T-helper 9 cell (primary cell): ENCODE measurements around the gene LSM14A.
"Not testable (repeated sequence)": the region's sequence is repeated elsewhere in the genome, so short reads cannot be mapped to it uniquely, and the experiment has no call there.

Source experiments
- DNase-seq: peaks from one replicate; pipeline ENCODE4 v3.0.0-alpha.2; 2020
- total RNA-seq, 2 donors: gene quantifications; one replicate each; lab custom pipeline; 2026; lab: John Stamatoyannopoulos, UW

Gene LSM14A
- 215 to 235 reads per million in 2 donors for total RNA-seq

GRCh38 chr19:34171877-34172660 lies at the start of gene LSM14A:
TSS of gene LSM14A (plus strand) at chr19:34172504. CDS start at chr19:34172643, 139 bp downstream.
- DNase-seq: peak; percentile 92

- no peak for DNase-seq
Measured at GRCh38 chr19:34124828-34125227, 47.5 kb upstream of the LSM14A start.

- no peak for DNase-seq
Measured at GRCh38 chr19:34126966-34127365, 45.3 kb upstream of the LSM14A start.

- no peak for DNase-seq
Measured at GRCh38 chr19:34127684-34128189, 44.6 kb upstream of the LSM14A start.

GRCh38 chr19:34128558-34129250 lies 43.6 kb upstream of the LSM14A start:
- no peak for DNase-seq

- no peak for DNase-seq
Measured at GRCh38 chr19:34131100-34131499, 41.2 kb upstream of the LSM14A start.

GRCh38 chr19:34132145-34132544 lies 40.2 kb upstream of the LSM14A start:
- not testable (repeated sequence) for DNase-seq

- not testable (repeated sequence) for DNase-seq
Measured at GRCh38 chr19:34132706-34133105, 39.6 kb upstream of the LSM14A start.

GRCh38 chr19:34134190-34135053 lies 37.9 kb upstream of the LSM14A start:
- peak; percentile 76 for DNase-seq

- no peak for DNase-seq
Measured at GRCh38 chr19:34135054-34135800, 37.1 kb upstream of the LSM14A start.

GRCh38 chr19:34135821-34136611 lies 36.3 kb upstream of the LSM14A start:
- no peak for DNase-seq

- DNase-seq: no peak
Measured at GRCh38 chr19:34141025-34141424, 31.3 kb upstream of the LSM14A start.

GRCh38 chr19:34142440-34142839 lies 29.9 kb upstream of the LSM14A start:
- no peak for DNase-seq

GRCh38 chr19:34145741-34146202 lies 26.5 kb upstream of the LSM14A start:
- peak; percentile 36 for DNase-seq

- no peak for DNase-seq
Measured at GRCh38 chr19:34148658-34149185, 23.6 kb upstream of the LSM14A start.

GRCh38 chr19:34149873-34150272 lies 22.4 kb upstream of the LSM14A start:
- no peak for DNase-seq

- DNase-seq: no peak
Measured at GRCh38 chr19:34150558-34150957, 21.7 kb upstream of the LSM14A start.

- DNase-seq: no peak
Measured at GRCh38 chr19:34151439-34151838, 20.9 kb upstream of the LSM14A start.

- no peak for DNase-seq
Measured at GRCh38 chr19:34154401-34154800, 17.9 kb upstream of the LSM14A start.

GRCh38 chr19:34155686-34156085 lies 16.6 kb upstream of the LSM14A start:
- no peak for DNase-seq

GRCh38 chr19:34158966-34159365 lies 13.3 kb upstream of the LSM14A start:
- DNase-seq: not testable (repeated sequence)
